Lower lobe of right lung (tissue), 2 donors: Measurements from ENCODE around the gene CDH23. TPM values are rescaled to one million over a fixed set of nuclear protein-coding genes. Genes with fewer than 3 reads are reported as not detected.

ENCODE experiments used
- ATAC-seq, 2 donors: fragments of 200-7000 bp; cut with Tn5 transposase; one replicate each; pipeline ENCODE4 v1.9.1; 2020 to 2022; ENCODE audit warnings: mild to moderate bottlenecking in 2 of 2, moderate library complexity in 2 of 2
- DNase-seq: peaks from one replicate; pipeline ENCODE4 v3.0.0-alpha.2; 2020
- H3K27ac ChIP-seq: fragments of 200-600 bp; one replicate; pipeline ENCODE4 v1.8.0; 2022
- H3K27me3 ChIP-seq: fragments of 200-600 bp; one replicate; pipeline ENCODE4 v1.8.0; 2022; ENCODE audit warnings: low read depth
- H3K36me3 ChIP-seq: fragments of 200-600 bp; one replicate; pipeline ENCODE4 v1.8.0; 2022; ENCODE audit warnings: mild to moderate bottlenecking
- H3K4me1 ChIP-seq: fragments of 200-600 bp; one replicate; pipeline ENCODE4 v1.8.0; 2022
- H3K4me3 ChIP-seq: fragments of 200-600 bp; one replicate; pipeline ENCODE4 v1.8.0; 2022; ENCODE audit warnings: mild to moderate bottlenecking
- H3K9me3 ChIP-seq: fragments of 200-600 bp; one replicate; pipeline ENCODE4 v1.8.0; 2022
- intact Hi-C: fragments of 100-400 bp; cut with DNase I; formaldehyde crosslinking; loops from one replicate; pipeline ENCODE4 v1.11.0; 2022
- total RNA-seq: library from RNA; stranded (reverse); fragmentation: NEBNext Ultra II Directional; extraction: Animal tissue kit (Norgen Biotek cat#: 25700); gene quantifications from one replicate; pipeline ENCODE4 v1.2.1, GENCODE V29; 2021
- TF ChIP-seq, protein P1 (sequence below): fragments of 200-600 bp; IDR thresholded peaks from one replicate; pipeline ENCODE4 v1.8.0; 2022; ENCODE audit warnings: antibody characterized with exemption, mild to moderate bottlenecking
- donor health status: DM: no; HTN: yes; CAD: no; lungs with severe emphysema.

CDH23 gene
- total RNA-seq, 1 donor from 2014 or later, result 9.4 TPM

DNA sequence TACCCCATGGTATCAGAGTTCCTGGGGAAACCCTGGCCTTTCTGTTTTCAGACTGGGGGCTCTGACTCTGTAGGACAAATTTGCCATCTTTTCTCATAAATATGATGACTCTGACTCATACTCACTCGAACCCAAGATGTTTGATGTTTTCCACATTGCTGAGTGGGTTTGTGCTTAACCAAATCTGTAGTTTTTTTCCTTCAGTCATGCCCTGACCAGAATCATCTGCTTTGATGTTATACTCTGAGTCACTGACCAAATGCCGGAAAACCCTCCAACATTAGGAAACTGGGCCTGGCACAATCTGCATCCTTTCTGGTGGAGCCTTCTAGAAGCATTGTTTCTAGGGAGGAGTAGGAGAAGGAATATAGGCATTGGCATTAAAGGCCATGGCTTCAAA lies 204.1 kb downstream of the CDH23 start:
- no peak overlapping the region for H3K4me3 ChIP-seq
- H3K36me3 ChIP-seq, result no peaks in the 10 kb centered on the region
- H3K4me1 ChIP-seq, result peaks cover 18% of the 10 kb centered on the region
- TF ChIP-seq, protein P1, sequence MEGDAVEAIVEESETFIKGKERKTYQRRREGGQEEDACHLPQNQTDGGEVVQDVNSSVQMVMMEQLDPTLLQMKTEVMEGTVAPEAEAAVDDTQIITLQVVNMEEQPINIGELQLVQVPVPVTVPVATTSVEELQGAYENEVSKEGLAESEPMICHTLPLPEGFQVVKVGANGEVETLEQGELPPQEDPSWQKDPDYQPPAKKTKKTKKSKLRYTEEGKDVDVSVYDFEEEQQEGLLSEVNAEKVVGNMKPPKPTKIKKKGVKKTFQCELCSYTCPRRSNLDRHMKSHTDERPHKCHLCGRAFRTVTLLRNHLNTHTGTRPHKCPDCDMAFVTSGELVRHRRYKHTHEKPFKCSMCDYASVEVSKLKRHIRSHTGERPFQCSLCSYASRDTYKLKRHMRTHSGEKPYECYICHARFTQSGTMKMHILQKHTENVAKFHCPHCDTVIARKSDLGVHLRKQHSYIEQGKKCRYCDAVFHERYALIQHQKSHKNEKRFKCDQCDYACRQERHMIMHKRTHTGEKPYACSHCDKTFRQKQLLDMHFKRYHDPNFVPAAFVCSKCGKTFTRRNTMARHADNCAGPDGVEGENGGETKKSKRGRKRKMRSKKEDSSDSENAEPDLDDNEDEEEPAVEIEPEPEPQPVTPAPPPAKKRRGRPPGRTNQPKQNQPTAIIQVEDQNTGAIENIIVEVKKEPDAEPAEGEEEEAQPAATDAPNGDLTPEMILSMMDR, result no peak
- no peak overlapping the region for H3K27ac ChIP-seq
- no peak for ATAC-seq
- H3K9me3 ChIP-seq, result no peaks in the 10 kb centered on the region
- intact Hi-C loops, result no loop called here
- no peak for DNase-seq
- H3K27me3 ChIP-seq, result no peaks in the 10 kb centered on the region

DNA sequence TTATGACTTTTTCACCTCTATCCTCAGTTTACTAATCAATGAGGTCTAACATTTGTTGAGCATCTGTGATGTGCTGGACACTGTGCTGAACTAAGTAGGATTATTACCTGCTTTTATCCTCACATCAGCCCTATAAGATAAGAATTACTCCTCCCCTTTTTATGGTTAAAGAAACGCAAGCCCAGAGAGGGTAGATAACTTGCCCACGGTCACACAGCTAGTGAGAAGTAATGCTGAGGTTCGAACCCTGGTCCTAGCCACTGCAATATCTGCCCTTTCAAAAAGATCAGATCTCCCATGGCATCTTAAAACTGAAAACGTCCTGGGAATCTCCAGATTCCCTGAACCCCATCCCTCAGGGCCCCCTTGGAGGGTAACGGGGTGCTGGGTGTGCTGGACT lies 204.6 kb downstream of the CDH23 start:
- H3K27ac ChIP-seq, result no peak overlapping the region
- H3K4me1 ChIP-seq, result peaks cover 18% of the 10 kb centered on the region
- no peaks in the 10 kb centered on the region for H3K9me3 ChIP-seq
- H3K4me3 ChIP-seq, result no peak overlapping the region
- H3K36me3 ChIP-seq, result no peaks in the 10 kb centered on the region
- intact Hi-C loops, result no loop called here
- TF ChIP-seq, protein P1, result no peak
- no peak for ATAC-seq
- no peaks in the 10 kb centered on the region for H3K27me3 ChIP-seq
- no peak for DNase-seq

DNA sequence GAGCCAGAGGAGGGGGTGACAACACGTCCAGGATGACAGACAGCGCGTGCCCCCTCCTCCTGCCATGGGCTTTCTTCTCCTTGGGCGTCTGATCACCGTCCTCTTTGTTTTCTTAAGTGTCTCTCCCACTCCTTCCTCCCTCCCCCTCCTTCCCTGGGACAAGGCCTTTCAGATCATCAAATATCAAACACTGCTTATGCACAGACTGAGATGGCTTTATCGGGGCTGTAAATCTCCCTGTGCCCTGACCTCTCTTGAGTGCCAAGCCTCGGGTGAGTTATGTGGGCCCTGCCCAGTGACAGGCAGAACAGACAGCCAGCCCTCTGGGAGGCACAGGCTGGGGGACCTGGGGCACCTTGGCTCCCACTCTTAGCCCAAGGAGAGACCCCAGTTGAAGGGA lies 206.4 kb downstream of the CDH23 start:
- Histone ChIP-seq H3K9me3 (no peaks in the 10 kb centered on the region), H3K36me3 (no peaks in the 10 kb centered on the region), H3K27ac (no peak overlapping the region), H3K4me3 (no peak overlapping the region), H3K4me1 (peaks cover 6% of the 10 kb centered on the region), H3K27me3 (no peaks in the 10 kb centered on the region)
- TF ChIP-seq, protein P1, result no peak
- DNase-seq (no peak), ATAC-seq (no peak)
- intact Hi-C loops, result no loop called here

GRCh38 chr10:71603754-71604153 lies 207.0 kb downstream of the CDH23 start:
- Histone ChIP-seq H3K36me3 (no peaks in the 10 kb centered on the region), H3K27ac (no peak overlapping the region), H3K4me1 (no peaks in the 10 kb centered on the region), H3K27me3 (no peaks in the 10 kb centered on the region), H3K4me3 (no peak overlapping the region), H3K9me3 (no peaks in the 10 kb centered on the region)
- ATAC-seq, result no peak
- no peak for DNase-seq
- TF ChIP-seq, protein P1, result no peak
- intact Hi-C loops, result no loop called here

- ATAC-seq (no peak), DNase-seq (no peak)
- no peak overlapping the region for H3K4me3 ChIP-seq
- no peaks in the 10 kb centered on the region for H3K27me3 ChIP-seq
- H3K4me1 ChIP-seq, result no peaks in the 10 kb centered on the region
- intact Hi-C loops, result no loop called here
- no peaks in the 10 kb centered on the region for H3K36me3 ChIP-seq
- no peaks in the 10 kb centered on the region for H3K9me3 ChIP-seq
- no peak overlapping the region for H3K27ac ChIP-seq
- TF ChIP-seq, protein P1, result no peak
These were observed 207.8 kb downstream of the CDH23 start for GRCh38 chr10:71604324-71605018.
